ENCODE measurements around the gene GALNT13.

Gene GALNT13

GRCh38 chr2:154480521-154480920 lies 608.8 kb downstream of the GALNT13 start:
- no peak for DNase-seq (ENCODE audit: low read depth in 2 of 2)

GRCh38 chr2:154481336-154481735 lies 609.6 kb downstream of the GALNT13 start:
- no peak for DNase-seq (ENCODE audit: low read depth in 2 of 2)

GRCh38 chr2:154484338-154485099 lies 612.8 kb downstream of the GALNT13 start:
- DNase-seq (ENCODE audit: low read depth in 2 of 2), result no peak

GRCh38 chr2:154488801-154489200 lies 617.1 kb downstream of the GALNT13 start:
- no peak for DNase-seq (ENCODE audit: low read depth in 2 of 2)

- no peak for DNase-seq (ENCODE audit: low read depth in 2 of 2)
Measured at GRCh38 chr2:154489266-154489858, 617.6 kb downstream of the GALNT13 start.

- DNase-seq (ENCODE audit: low read depth in 2 of 2), result no peak
Measured at GRCh38 chr2:154490530-154490929, 618.8 kb downstream of the GALNT13 start.

GRCh38 chr2:154495455-154495868 lies 623.7 kb downstream of the GALNT13 start:
- DNase-seq (ENCODE audit: low read depth in 2 of 2), result no peak

- no peak for DNase-seq (ENCODE audit: low read depth in 2 of 2)
Measured at GRCh38 chr2:154497019-154497418, 625.3 kb downstream of the GALNT13 start.

Data from stimulated activated CD8-positive, alpha-beta memory T cell treated with anti-CD3 and anti-CD28 coated beads, Interleukin-15, amount 100 ng/mL, for 4 hours (primary cell).